A549 (cell line): Measurements from ENCODE around the gene DGAT2.

Experiments used
- CEBPB ChIP-seq, 2 experiments: fragments of >200 bp in 1 of 2; sonication (Bioruptor Twin) in 1 of 2; formaldehyde crosslinking in 1 of 2; IDR thresholded peaks; 2 replicates each; pipeline ENCODE4 v1.6.1; 2012 to 2016
- CTCF ChIP-seq: fragments of >200 bp; sonication (Bioruptor Twin); formaldehyde crosslinking; IDR thresholded peaks from 3 replicates; pipeline ENCODE4 v1.5.1; 2016
- EHMT2 ChIP-seq: fragments of 200-600 bp; sonication (generic); IDR thresholded peaks from 2 replicates; pipeline ENCODE4 v1.6.1; 2016; ENCODE audit warnings: antibody characterized with exemption, low read depth, mild to moderate bottlenecking, moderate library complexity
- HDAC2 ChIP-seq: fragments of 200-600 bp; sonication (generic); IDR thresholded peaks from 2 replicates; pipeline ENCODE4 v1.6.1; 2016
- JUN ChIP-seq, 2 experiments: fragments of >200 bp; sonication (Bioruptor Twin); formaldehyde crosslinking; IDR thresholded peaks; 2 replicates in 1 of 2; 3 replicates in 1 of 2; pipeline ENCODE4 v1.6.1; 2016 to 2017
- RAD21 ChIP-seq, 2 experiments: fragments of >200 bp in 1 of 2; sonication (Bioruptor Twin) in 1 of 2; formaldehyde crosslinking in 1 of 2; IDR thresholded peaks in 1 of 2; conservative IDR thresholded peaks in 1 of 2; 2 replicates in 1 of 2; 3 replicates in 1 of 2; pipeline ENCODE4 v1.6.1; 2012 to 2018; ENCODE audit warnings: inconsistent platforms in 1 of 2
- REST ChIP-seq: fragments of 200-600 bp; sonication (generic); IDR thresholded peaks from 2 replicates; pipeline ENCODE4 v1.6.1; 2016; ENCODE audit warnings: antibody characterized with exemption, mild to moderate bottlenecking, moderate library complexity
- RNF2 ChIP-seq: fragments of 200-600 bp; sonication (generic); IDR thresholded peaks from 2 replicates; pipeline ENCODE4 v1.6.1; 2016; ENCODE audit warnings: low read depth, mild to moderate bottlenecking, antibody characterized with exemption, moderate library complexity, borderline replicate concordance
- SMC3 ChIP-seq: fragments of >200 bp; sonication (Bioruptor Twin); formaldehyde crosslinking; IDR thresholded peaks from 3 replicates; pipeline ENCODE4 v1.6.1; 2018; ENCODE audit warnings: inconsistent platforms
- TP53 ChIP-seq: fragments of 250-450 bp; sonication (Bioruptor Pico); IDR thresholded peaks from 2 replicates; pipeline ENCODE4 v1.5.0; 2021; ENCODE audit warnings: mild to moderate bottlenecking, moderate library complexity
- USF2 ChIP-seq: fragments of 450-650 bp; IDR thresholded peaks from 2 replicates; pipeline ENCODE4 v1.6.1; 2014; ENCODE audit warnings: antibody characterized with exemption

- TF ChIP-seq SMC3: no peak
- TF ChIP-seq HDAC2: no peak
- no peak for TF ChIP-seq CTCF
- no peak for TF ChIP-seq RNF2
- no peak for TF ChIP-seq TP53 (CRISPR knock-in tag)
- TF ChIP-seq CEBPB (IDR thresholded peaks at IDR 0.05): no peak
- TF ChIP-seq RAD21 (conservative IDR thresholded peaks at IDR 0.05 in 1 of 2, IDR thresholded peaks at IDR 0.05 in 1 of 2): no peak
- TF ChIP-seq EHMT2: no peak
- TF ChIP-seq USF2: no peak
- TF ChIP-seq REST: no peak
- no peak for TF ChIP-seq JUN (IDR thresholded peaks at IDR 0.05)
These were observed 1.4 kb upstream of the DGAT2 start for GRCh38 chr11:75767228-75767572.
